GM12801 (cell line): ENCODE results near the gene CRNN.

Experiments
- TF ChIP-seq, protein P1 (sequence below): IDR thresholded peaks from one replicate; pipeline ENCODE4 v1.5.1; 2011; ENCODE audit warnings: control low read depth; ENCODE audit not compliant: insufficient read length; ENCODE audit errors: extremely low read depth

CRNN gene

DNA sequence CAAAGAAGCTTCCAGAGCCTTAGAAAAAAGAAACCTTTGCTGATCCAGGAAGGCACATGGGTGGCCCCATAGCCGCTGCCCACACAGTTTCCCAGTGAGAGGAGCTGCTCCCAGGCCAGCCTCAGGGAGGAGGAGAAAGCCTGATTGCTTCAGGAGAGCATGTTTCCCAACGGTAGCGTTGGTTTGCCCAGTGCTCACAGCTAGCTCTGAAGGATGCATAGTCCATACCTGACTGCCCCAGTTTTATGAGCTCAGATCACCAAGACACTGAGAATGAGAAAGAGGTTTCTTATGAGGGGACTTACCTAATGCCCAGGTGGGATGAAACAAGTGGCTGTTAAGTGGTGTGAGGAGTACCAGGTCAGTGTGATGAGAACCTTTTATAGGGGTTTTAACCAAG is at the start of gene CRNN:
CRNN (minus strand) TSS at position 355 of the 400 bp plus-strand sequence. CDS start 2,030 bp downstream, outside the sequence.
- TF ChIP-seq, protein P1, sequence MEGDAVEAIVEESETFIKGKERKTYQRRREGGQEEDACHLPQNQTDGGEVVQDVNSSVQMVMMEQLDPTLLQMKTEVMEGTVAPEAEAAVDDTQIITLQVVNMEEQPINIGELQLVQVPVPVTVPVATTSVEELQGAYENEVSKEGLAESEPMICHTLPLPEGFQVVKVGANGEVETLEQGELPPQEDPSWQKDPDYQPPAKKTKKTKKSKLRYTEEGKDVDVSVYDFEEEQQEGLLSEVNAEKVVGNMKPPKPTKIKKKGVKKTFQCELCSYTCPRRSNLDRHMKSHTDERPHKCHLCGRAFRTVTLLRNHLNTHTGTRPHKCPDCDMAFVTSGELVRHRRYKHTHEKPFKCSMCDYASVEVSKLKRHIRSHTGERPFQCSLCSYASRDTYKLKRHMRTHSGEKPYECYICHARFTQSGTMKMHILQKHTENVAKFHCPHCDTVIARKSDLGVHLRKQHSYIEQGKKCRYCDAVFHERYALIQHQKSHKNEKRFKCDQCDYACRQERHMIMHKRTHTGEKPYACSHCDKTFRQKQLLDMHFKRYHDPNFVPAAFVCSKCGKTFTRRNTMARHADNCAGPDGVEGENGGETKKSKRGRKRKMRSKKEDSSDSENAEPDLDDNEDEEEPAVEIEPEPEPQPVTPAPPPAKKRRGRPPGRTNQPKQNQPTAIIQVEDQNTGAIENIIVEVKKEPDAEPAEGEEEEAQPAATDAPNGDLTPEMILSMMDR = no peak

DNA sequence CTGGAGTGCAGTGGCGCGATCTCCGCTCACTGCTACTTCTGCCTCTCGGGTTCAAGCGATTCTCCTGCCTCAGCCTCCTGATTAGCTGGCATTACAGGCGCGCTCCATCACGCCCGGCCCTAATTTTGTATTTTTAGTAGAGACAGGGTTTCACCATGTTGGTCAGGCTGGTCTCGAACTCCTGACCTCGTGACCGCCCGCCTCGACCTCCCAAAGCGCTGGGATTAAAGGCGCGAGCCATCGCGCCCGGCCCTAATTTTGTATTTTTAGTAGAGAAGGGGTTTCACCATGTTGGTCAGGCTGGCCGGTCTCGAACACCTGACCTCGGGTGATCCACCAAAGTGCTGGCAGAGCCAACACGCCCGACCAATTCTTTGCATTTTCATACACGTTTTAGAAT is 48.6 kb upstream of the CRNN start:
- TF ChIP-seq, protein P1 = no peak

DNA sequence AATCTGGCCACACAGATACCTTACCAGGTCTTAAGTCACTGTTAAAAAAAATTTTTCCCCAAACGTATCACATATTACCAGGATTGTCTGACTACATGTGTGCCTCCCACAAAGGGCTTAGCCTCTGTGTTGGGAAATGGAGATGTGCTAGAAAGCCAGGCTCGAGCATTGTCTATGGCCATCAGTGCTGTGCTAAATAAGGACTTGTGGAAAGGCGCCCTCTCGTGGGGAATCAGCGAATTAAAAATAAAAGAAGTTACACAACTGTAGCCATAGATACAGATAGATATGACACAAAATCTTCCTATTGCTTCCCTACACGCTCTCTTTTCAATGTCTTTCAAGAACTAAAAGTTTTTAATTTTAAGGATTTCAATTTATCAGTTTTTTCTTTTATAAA is 47.5 kb upstream of the CRNN start:
- TF ChIP-seq, protein P1 = no peak

DNA sequence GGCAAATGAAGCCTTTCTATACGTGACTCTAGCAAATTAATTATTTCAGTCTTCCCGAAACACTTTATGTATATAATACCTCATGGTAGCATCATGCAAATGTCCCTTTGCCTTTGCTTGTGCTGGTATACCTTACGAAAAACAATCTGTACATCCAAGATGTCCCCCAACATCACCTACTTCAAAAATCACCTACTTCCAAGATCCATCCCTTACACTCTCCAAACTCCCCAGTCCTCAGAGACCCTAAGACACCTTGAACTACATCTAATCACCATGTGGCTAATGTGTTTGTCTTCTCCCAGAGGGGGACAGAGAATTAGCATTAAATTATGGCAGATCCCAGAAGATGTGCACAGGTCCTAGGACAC is 46.5 kb upstream of the CRNN start:
- TF ChIP-seq, protein P1 = no peak

DNA sequence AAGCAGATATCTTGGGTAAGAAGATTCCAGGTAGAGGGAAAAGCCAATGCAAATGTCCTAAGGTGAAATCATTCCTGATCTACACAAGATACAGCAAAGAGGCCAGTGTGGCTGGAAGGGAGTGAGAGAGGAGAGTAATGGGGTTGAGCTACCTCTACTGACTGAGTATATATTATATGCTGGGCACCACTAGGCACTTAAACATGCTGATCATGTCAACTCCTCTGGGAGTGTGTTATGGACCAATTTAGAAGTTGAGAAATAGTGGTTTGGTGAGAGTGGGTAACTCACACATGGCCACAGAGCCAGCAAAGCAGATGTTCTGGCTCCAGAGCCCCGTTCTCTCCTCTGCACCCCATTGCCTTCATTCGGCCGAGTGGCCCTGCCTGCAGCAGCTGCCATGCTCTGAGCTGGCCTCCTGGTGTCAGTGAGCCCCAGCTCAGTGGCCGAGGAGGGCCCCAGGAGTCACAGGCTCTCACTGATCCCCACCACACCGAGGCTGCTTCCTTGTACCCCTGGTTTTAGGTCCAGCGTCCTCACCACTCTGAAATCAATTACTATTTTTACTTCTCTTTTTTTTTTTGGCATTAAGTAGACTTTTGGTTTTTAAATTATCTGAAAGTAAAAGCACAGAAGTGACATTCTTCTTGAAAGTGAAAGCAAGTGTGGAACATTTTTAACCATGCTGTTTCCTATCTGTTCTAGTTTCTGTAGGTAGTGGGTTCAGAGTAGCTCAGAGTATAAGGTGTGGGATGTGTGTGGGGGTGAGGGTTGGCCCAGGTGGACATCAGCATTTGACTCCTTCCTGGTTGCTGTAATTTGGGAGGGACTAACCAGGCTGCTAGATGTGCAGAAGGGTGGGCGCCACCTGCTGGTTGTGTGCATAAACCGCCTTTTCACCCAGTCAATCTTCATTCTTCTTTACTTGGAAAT is 45.8 kb upstream of the CRNN start:
- TF ChIP-seq, protein P1 = peak; percentile 67

DNA sequence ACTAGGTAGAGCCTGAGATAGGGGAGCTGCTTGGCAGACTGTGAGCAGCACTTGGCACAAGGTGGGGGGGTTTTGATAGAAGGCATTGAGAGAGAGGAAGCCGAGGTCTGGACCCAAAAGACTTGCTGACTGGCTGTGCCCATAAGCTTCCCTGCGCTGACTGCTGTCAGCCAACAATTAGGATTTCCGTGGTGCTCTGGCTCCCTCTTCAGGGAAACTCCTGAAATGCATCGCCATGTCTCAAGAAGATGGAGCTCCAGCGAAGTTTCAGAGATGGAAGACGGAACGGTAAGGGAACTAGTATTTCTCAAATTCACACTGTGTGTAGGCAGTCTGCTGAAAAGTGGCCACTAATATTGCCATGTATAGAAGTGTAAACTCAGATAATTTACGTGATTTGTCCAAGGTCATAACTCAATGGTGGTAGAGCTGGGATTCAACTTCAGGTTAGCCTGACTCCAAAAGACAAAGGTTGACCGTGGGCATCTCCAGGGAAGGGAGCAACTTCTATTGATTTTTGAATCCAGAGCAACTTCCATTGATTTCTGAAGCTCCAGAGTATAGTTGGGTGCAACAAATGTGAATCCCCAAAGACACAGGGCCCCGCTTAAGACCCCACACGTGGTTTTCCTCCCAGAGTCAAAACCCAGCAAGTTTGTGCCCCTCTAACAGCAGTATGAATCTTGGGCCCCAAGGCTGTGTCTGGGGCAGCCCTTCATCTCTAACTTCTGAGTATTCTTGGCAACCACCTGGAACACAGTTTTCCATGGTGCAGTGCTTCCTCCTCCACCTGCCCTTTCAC is 44.5 kb upstream of the CRNN start:
- TF ChIP-seq, protein P1 = no peak

DNA sequence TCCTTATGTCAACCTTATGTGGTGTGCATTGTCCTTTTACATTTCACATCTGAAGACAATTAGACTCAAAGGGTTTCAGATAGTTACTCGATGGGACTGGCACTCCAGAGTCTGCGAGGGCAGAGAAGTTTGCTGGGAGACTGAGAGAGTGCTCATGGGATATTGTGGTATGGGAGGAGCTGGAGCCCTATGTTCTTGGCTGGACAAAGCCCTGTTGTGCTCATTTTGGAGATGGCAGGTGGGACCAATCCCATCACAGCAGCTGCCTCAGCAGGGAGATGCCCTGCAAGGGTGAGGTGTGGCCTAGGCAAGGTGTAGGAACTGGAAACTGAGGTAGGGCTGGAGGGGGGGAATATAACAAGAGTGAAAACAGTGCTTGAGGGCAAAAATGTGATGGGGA is 43.5 kb upstream of the CRNN start:
- TF ChIP-seq, protein P1 = no peak
